ENCODE data around the gene FUT1. TPM values are rescaled to one million over a fixed set of nuclear protein-coding genes. Genes with fewer than 3 reads are reported as not detected.
"Not testable (repeated sequence)": the region's sequence is repeated elsewhere in the genome, so short reads cannot be mapped to it uniquely, and the experiment has no call there.

FUT1 gene
- 1.2 TPM for polyA plus RNA-seq (ENCODE audit: insufficient read length)

DNA sequence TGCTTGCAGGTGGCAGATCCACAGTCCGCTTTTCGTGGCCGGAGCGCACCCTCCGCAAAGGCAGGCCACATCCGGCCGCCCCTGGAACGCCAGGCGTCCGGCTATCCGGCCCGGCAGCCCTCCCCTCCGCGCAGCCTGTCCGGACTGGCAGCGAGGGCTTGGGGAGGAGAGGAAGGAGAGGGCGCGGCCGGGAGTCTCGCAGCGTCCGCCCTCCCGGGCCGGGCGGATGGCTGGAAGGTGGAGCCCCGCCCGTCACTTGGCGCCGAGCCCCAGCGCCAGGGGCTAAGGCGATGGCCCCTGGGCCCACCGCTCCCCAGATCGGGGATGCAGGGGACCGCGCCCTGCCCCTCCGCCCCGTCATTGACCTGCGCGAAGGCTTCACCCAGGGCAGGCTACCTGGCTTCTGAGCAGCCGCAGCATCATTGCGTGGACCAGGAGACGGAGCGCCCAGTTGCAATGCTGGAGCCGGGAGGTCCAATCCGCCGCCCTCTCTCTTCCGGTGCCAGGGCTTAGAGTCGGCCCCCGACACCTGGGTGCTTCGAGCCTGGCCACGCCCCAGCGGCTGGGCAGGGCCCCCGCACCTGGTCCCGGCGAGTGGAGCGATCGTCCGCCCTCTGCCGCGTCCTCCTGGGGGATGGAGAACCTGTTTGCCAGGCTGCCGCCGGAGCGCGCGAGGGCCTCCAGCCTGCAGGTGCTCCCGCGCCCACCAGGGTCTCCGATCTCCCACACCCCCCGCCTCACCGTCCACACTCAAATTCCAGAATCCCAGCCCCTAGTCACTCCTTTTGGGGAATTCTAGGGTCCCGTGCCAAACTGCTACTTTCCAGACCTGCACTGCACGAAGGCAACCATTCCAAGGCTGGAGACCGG is at the start of gene FUT1:
Gene FUT1, minus strand, starts transcription at position 146 of the 870 bp plus-strand sequence. CDS start 1,360 bp downstream, outside the sequence.
- no peak for DNase-seq

DNA sequence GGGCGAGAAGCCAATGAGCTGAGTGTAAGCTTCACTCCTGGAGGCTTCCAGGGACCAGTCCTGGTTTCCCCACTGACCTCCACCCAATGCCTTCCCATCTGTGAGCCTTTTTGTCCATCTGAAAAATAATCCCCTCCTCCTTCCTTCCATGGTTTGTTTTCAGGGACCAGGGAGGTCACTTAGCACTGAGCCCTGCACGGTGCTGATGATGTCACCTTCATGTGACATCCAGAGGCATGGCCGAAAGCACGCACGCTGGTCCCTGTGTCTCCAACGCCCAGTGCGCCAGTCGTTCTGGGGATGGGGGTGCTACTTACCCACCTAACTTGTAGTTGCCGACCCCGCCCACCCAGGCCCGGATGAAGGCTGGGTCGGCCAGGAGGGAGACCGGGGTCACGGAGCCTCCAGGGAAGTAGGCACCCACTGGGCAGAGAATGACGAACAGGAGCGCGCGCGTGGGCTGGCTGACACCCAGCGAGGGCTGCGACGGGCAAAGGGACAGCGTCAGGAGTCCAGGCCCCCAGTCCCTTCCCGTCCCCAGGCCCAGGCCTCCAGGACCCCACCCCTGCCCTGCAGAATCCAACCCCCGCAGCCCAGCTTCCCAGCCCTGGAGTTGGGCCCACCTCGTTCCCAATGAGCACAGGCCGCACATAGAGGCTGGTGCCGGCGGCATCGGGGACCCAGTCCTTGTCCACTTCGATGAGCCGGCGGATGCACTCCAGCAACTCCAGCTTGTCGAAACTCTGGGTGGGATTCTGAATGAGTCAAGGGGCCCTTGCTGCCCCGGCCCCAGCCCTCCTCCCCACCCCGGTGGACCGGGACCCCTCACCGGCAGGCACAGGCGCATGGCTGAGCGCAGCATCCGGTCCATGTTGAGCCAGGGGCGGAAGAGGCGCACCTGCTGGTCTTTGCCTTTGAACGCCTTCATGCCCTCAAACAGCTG is 47.2 kb upstream of the FUT1 start:
- DNase-seq = no peak

DNA sequence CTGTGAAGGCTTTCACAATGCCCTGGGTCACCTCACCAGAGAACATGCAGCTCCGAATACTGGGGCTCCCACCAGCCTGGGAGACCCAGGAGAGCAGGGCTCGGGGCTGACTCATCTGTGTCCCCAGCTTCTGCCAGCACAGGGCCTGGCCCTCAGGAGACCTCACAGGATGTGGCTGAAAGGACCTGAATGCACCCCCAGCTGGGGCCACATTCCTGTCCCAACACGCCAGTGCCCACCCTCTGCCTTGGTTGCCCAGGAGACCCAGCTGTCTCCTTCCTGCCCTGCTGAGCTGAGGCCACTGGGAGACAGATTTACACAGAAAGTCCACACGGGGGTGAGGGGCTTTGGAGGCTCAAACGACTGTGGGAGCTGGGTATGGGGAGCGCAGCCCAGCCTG is 46.5 kb upstream of the FUT1 start:
- DNase-seq = no peak

DNA sequence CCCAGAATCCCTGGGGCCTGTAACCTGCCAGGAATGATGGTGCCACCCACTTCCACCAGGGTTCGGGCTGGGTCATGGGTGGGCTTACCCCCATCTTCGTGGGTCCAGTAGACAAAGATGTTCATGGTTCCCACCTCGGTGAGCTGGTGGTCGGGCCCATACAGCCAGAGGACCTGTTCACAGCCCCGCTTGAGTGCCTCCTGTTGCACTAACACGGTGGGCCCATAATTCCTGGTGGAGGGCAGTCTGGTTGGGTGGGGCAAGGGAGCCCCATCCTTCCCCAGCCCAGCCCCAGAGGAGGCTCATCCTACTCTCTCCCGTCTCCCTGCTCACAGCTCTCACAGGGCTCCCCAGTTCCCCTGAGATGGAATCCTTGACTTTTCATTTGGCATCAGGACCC is 44.7 kb upstream of the FUT1 start:
- no peak for DNase-seq

DNA sequence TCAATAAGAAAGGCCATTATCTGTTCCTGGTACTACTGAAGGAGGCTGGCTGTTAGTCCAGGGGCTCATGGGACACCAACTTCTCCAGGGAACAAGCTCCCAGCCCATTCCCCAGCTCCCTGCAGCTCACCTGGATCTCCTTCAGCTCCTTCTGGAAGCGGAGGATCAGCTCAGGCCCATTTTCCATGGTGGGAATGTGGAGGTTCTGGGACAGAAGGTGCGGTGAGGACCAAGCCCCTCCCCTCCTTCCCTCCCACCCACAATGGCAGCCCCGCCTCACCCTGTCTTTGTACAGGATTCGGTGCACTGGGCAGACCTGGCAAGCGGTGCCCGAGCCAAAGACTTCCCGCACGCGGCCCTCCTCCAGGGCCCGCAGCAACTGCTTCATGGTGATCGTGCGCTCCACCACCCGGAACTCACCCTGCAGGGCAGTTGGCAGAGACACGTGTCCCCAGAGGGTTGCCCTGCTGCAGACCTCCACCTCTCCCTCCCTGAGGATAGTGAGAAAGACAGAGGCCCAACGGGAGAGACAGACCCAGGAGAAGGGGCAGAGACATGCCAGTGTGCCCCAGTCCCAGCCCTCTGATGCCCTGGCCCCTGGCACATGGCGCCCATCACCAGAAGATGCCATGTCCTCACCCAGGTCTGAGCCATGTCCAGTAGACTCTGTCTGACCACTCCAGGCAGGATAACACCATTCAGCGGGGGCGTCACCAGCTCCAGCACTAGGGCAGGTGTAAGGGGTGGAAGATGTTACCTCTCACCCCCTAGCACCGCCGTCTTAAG is 44.0 kb upstream of the FUT1 start:
- DNase-seq = no peak

DNA sequence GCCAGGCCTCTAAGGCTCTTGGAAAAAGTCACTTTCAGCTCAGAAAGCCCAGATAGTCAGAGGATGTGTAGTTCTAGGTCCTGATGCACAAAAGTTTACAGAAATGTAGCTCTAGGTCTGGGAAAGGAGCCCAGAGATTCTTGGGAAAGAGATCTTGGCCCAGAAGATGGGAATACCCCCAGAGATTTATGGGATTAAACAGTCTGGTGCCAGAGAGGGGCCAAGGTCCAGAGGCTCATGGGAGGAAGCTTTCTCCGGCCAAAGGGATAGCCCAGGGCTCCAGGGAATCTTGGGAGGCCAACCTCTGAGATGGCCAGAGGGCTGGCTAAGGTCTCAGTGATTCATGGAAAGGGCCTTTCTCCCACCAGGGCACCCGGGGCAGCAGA is 43.2 kb upstream of the FUT1 start:
- no peak for DNase-seq

DNA sequence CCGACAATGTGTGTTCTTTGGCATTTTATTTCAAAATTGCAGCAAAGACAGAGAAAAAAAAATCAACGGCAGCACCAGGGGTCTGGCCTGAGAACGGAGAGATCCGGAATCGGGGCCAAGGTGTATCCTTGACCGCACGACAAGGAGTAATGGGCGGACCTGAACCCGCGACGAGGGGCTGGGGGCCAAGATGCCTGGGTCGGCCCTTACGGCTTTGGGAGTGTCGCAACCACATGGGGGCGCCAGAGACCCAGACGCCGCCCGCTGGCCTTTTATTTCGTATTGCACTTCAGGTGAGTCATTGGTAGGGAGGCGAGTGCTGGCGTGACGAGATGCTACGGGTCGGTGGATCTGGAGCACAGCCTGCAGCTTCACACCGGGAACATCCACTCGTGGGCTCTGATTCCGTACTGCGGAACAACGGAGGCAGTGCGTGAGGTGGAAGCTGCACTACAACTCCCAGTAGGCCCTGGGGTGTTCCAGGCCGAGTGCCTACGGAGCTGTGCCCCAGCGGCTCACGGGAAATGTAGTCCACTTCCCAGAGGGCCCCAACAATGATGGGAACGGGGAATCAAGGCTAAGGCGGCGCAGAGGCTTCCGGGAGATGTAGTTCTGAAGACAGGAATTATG is 42.7 kb upstream of the FUT1 start:
- peak; percentile 96 for DNase-seq

DNA sequence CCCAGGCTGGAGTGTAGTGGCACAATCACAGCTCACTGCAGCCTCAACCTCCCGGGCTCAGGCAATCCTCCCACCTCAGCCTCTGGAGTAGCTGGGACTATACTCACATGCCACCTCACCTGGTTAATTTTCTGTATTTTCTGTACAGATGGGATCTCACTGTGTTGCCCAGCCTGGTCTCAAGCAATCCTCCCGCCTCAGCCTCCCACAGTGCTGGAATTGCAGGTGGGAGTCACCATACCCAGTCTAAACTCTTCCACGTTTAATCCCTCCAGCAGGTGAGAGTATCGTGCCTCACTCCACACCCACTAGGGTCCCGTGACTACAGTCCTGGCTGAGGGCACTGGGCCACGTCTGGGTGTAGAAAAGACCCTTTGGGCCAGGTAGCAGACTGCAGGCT is 41.9 kb upstream of the FUT1 start:
- no peak for DNase-seq

DNA sequence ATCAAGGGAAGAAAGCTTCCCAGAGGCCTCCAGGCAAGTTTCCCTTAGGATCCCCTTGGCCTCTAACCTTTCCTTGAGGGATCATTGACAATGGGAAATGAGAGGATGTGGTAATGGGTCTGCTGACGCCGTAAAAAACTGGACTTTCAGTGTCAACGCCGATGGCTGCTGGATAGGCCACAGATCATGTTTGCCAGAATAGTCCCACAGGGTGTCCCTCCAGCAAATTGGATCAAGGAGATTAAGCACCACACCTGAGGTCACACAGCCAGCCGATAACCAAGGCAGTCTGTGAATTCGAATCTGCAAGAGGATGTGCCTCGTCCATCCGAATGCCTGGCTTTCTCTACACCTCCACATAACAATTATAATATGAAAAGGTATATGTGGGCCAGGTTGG is 40.8 kb upstream of the FUT1 start:
- DNase-seq = no peak

DNA sequence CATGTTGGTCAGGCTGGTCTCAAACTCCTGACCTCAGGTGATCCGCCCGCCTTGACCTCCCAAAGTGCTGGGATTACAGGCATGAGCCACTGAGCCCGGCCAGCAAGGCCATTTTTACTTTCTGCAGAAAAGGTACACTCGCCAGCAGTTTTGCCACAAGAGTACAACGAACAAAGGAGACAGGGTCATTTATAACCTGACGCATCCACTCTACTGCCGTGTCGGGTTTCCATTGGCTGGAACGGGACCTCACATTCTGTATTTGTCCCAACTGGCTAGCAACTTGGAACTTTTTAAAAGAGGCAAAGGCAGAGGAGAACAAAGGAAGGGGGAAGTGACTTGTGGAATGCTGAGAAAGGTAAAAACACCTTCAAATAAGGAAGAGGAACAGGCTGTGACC is 34.9 kb upstream of the FUT1 start:
- not testable (repeated sequence) for DNase-seq

DNA sequence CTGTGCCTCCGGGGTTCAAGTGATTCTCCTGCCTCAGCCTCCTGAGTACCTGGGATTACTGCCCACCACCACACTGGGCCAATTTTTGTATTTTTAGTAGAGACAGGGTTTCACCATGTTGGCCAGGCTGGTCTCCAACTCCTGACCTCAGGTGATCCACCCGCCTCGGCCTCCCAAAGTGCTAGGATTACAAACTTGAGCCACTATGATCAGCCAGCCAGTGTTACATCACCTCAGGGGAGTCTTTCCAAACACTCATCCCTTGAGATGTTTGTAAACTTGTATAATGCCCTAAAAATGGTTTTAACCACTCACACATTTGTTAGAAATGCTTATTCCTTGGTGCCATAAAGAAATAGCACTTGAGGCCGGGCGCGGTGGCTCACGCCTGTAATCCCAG is 34.0 kb upstream of the FUT1 start:
- DNase-seq = not testable (repeated sequence)

DNA sequence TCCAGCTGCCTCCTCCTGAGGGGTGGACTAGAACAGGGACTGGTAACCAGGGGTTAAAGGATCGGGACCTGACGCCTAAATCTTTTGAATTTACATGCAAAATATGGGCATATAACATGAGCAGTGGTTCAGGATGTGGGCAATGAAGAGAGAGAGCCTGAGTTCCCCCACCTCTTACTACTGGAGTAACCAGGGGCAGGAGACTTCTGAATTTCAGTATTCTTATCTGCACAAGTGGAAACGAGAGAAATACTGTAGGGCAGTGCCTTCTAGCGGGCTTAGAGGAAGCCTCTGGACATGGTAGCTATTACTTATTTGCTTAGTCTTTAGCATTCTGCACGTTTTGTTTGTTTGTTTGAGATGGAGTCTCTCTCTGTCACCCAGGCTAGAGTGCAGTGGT is 32.1 kb upstream of the FUT1 start:
- no peak for DNase-seq

DNA sequence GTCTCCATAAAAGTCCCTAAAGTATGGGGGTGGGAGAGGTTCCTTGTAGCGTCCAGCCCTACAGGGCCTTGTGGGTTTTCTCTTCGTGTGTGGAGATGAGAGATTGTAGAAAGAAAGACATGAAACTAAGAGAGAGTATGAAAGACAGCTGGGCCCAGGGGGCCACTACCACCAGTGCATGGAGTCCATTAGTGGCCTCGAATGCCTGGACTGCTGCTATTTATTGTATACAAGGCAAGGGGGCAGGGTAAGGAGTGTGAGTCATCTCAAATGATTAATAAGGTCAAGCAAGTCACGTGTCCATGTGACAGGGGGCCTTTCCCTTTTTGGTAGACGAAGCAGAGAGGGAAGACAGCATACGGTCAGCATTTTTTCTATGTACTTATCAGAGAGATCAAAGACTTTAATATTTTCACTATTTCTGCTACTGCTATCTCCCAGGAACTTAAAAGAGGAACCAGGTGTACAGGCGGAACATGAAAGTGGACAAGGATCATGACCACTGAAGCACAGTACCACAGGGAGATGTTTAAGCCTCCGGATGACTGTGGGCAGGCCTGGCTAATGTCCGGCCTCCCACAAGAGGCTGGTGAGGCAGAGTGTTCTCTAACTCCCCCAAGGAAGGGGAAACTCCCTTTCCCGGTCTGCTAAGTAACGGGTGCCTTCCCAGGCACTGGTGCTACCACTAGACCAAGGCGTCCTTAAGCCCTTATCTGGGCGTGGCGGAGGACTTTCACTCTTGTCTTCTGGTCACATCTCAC is 28.4 kb upstream of the FUT1 start:
- no peak for DNase-seq

DNA sequence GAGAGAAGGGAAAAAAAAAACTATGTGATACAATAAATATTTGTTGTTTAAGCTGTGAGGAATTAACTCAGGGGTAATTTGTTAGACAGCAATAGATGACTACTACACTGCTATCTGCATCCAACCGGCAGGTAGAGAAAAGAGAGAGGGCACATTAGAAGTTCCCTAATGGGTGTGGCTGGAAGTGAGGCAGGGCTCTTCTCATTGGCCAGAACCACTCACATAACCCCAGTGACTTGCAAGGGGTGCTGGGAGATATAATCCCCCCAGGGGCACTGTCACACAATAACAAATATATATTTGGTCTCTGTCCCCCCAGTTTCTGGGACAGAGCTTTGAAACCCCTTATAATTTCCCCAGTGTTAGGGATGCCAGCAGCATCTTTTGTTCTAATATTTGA is 27.2 kb upstream of the FUT1 start:
- DNase-seq = no peak

DNA sequence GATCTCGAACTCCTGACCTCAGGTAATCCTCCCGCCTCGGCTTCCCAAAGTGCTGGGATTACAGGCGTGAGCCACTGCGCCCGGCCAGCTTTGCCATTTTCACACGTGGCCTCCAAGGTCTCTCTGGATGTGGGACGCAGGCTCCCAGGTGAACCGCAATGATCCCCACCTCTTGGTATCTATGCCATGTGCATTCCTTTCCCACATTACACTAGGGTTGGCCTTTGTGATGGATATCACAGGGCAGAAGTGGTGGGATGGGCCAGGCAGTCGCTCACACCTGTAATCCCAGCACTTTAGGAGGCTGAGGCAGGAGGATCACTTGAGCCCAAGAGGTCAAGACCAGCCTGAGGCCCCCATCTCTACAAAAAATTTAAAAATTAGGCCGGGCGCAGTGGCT is 25.3 kb upstream of the FUT1 start:
- no peak for DNase-seq

DNA sequence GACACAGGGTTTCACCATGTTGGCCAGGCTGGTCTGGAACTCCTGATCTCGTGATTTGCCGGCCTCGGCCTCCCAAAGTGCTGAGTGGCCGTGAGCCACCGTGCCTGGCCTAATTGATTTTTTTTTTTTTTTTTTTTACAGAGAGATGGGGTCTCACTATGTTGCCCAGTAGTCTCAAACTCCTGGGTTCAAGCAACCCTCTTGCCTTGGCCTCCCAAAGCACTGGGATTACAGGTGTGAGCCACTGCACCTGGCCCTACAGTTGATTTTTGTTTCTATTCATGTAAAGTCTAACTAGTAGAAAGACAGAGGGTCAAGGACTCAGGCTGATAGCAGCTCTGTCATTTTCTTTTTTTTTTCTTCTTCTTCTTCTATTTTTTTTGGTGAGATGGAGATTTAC is 24.7 kb upstream of the FUT1 start:
- DNase-seq = no peak

DNA sequence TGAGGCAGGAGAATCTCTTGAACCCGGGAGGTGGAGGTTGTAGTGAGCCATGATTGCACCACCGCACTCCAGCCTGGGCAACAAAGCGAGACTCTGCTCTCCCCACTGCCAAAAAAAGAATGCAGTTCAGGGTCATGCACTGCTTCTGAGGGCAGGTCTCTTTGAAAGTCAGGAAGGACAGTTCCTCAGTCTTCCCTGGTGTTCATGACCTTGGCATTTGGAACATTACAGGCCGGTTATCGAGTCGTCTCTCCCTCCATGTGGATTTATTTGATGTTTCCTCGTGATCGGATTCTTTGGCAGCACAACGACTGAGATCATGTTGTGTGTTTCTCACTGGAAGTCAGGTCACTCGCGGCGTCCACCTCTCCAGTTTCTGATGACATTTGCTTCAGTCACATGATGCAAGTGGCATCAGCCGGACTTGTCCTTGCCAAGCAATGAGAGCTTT is 20.1 kb upstream of the FUT1 start:
- DNase-seq = no peak

DNA sequence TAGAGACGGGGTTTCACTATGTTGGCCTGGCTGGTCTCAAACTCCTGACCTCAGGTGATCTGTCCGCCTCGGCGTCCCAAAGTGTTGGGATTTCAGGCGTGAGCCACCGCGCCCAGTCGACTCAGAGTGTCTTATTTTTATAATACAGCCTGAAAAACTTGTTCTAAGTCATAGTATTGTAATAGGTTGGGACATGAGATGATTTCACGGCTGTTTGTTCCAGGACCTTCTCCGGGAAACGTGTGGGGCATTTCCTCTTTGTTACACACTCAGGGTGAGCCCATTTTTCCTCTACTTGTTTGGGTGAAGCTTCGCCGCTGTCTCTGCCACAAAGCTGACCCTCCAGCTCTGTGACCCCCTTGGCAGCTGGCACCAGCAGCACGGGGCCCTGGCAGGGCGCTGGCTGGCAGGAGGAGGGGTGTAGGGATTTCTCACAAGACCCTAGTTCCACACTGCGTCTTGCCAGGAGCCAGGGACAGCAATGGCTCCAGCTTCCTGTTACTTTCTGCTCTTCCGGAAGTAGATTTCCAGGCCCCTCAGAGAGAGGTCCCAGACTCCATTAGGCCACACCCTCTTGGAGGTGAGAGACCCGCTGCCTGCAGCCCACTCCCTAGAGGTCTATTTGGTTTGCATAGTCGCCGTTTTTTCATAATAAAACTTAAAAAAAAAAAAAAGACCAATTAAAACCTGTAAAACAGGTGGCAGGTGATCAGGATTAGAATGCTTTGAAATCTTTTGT is 18.5 kb upstream of the FUT1 start:
- DNase-seq = no peak

DNA sequence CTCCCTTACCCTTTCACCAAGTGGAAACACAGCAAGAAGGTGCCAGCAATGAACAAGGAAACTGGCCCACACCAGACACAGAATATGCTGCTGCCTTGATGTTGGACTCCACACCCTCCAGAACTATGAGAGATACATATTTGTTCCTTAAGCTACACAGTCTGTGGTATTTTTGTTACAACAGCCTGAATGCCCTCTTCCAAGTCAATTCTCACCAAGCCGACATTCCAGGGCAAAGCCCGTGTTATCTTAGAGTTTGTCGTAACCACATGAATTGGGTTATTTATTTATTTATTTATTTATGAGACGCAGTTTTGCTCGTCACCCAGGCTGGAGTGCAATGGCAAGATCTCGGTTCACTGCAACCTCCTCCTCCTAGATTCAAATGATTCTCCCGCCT is 17.8 kb upstream of the FUT1 start:
- no peak for DNase-seq

DNA sequence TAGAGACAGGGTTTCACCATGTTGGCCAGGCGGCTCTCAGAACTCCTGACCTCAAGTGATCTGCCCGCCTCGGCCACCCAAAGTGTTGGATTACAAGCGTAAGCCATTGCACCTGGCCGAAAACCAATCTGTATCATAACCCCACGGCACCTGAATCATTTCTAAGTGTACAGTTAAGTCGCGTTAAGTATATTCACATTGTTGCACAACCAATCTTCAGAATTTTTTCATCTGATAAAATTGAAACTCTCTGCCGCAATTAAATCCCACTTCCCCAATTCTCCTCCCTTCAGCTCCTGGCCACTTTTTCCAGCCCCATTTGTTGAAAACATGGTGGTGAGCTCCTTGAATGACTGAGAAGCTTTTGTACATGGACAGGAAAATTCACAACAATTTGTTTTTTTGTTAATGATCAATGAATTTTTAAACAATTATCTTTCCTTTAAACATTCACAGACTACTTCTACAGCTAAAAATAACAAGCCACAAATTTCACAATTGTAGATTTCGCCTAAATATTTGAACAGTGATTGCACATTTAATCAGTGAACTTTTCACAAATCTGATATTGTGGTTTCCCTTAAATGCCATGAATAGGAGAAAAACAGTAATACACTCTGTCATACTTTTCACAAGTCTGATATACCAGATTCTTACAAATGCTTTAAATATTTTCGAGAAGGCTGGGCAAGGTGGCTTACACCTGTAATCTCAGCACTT is 16.7 kb upstream of the FUT1 start:
- no peak for DNase-seq

All from hindlimb muscle (tissue), 1 donor.